Thyroid gland (tissue), 4 donors: Measurements from ENCODE around the gene TRIM14. TPM values are rescaled to one million over a fixed set of nuclear protein-coding genes. Genes with fewer than 3 reads are reported as not detected.

Source experiments
- DNase-seq, 2 donors: peaks; one replicate each; pipeline ENCODE4 v3.0.0-alpha.2; 2019
- H3K27ac ChIP-seq, 3 donors: fragments of 200-600 bp; sonication (generic); 1 replicate in 2 of 3; 2 replicates in 1 of 3; pipeline ENCODE4 v1.5.1; 2016 to 2019; ENCODE audit warnings: mild to moderate bottlenecking in 1 of 3, moderate library complexity in 1 of 3
- H3K27me3 ChIP-seq: fragments of 200-600 bp; sonication (generic); one replicate; pipeline ENCODE4 v1.5.1; 2019
- H3K36me3 ChIP-seq, 2 donors: fragments of 200-600 bp; sonication (generic); one replicate each; pipeline ENCODE4 v1.5.1; 2016 to 2019
- H3K4me1 ChIP-seq, 2 donors: fragments of 200-600 bp; sonication (generic); one replicate each; pipeline ENCODE4 v1.5.1; 2017 to 2019
- H3K4me3 ChIP-seq, 3 donors: fragments of 200-600 bp; sonication (generic); replicated peaks in 1 of 3; 1 replicate in 2 of 3; 2 replicates in 1 of 3; pipeline ENCODE4 v1.5.1; 2016; ENCODE audit warnings: mild to moderate bottlenecking in 1 of 3
- H3K9me3 ChIP-seq: fragments of 200-600 bp; sonication (generic); one replicate; pipeline ENCODE4 v1.5.1; 2017
- CTCF ChIP-seq, 6 experiments: fragments of 200-600 bp in 3 of 6; fragments of 450-650 bp in 3 of 6; sonication (generic) in 3 of 6; IDR thresholded peaks; one replicate each; pipeline ENCODE4 v1.5.1; 2016 to 2019; ENCODE audit warnings: antibody characterized with exemption in 6 of 6, mild to moderate bottlenecking in 2 of 6, inconsistent platforms in 1 of 6, moderate library complexity in 1 of 6
- POLR2A ChIP-seq, 2 donors: fragments of 450-650 bp; IDR thresholded peaks; one replicate each; pipeline ENCODE4 v1.6.1; 2017; ENCODE audit warnings: antibody characterized with exemption in 2 of 2, mild to moderate bottlenecking in 2 of 2, moderate library complexity in 1 of 2
- WGBS, 2 donors: methylation state at CpG; one replicate each; pipeline ENCODE4 v1.1.5; 2017; 5-methylcytosine and 5-hydroxymethylcytosine counted together
- intact Hi-C: fragments of 100-400 bp; cut with DNase I; formaldehyde crosslinking; loops from one replicate; pipeline ENCODE4 v1.15.1; 2023
- total RNA-seq, 4 donors: library from RNA; depleted of rRNA; stranded (reverse); fragments of >200 nt; gene quantifications; one replicate each; pipeline ENCODE4 v1.2.3, GENCODE V29; 2016

TRIM14 gene
- total RNA-seq, 4 donors from 2014 or later, result 3.9 to 8.1 (median 5.2) TPM

GRCh38 chr9:98047002-98047401 lies 72.0 kb downstream of the TRIM14 start:
- H3K27ac ChIP-seq, result no peak overlapping the region
- no peaks in the 10 kb centered on the region for H3K27me3 ChIP-seq
- peaks cover 0 to 7% of the 10 kb centered on the region in 2 donors for H3K4me1 ChIP-seq
- TF ChIP-seq POLR2A (IDR thresholded peaks at IDR 0.05) (no peak), CTCF (IDR thresholded peaks at IDR 0.05) (no peak)
- intact Hi-C loops, result no loop called here
- DNase-seq, result no peak
- H3K9me3 ChIP-seq, result no peaks in the 10 kb centered on the region
- H3K36me3 ChIP-seq, result no peaks in the 10 kb centered on the region
- 84 to 85% methylated on average over 5 of the region's 5 CpGs for WGBS, 2 donors
- no peak overlapping the region for H3K4me3 ChIP-seq

DNA sequence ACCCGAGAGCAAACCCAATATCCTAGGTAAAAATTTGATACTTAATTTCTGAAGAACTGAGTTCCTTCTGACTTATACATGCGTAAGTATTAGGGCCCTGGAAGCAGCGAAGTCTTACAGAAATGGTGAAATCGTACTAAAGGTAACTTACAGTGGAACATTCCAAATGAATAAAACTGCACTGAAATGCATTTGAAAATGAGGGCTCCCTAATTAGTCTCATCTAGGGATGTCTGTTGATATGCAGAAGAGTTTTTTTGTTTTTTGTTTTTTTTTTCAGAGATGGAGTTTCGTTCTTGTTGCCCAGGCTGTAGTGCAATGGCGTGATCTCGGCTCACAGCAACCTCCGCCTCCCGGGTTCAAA lies 72.9 kb downstream of the TRIM14 start:
- intact Hi-C loops, result no loop called here

DNA sequence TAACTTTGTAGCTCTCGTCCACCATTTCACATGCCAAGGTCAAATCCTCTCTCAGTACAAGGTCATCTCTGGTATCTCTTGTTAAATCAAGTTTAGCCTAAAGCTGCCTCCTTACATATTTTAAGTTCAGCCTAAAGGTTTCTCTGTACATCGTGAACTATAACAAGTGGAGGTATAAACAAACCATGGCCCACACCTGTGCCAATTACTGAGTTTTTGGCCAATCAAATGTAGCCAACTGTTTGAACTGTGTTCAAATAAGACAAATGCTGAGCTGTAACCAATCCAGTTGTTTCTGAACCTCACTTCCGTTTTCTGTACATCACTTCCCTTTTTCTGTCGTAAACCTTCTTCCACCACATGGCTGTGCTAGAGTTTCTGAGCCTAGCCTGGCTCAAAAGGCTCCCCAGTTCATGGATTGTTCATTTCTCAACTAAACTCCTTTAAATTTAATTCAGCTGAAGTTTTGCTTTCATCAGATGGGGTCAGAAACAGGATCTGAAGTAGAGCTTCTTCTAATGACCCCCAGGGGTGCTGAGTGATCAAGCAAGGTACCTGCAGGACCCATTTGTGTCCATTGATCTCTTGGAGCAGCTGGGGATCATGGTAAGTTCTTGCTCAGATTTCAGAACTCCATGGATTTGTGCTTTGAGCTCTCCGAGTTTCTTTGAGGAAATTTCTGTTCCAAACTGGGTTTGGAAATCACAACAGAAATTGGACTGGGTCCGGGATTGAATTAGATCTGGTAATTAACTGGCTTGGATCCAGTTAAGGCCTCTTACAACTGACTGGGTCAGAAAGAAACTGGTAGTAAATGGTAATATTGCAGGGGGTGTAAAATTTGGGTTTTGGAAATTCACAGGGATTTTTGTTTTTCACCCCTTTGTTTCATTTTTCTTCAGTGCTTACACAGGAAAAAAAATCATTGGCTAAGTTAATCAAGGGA lies 73.5 kb downstream of the TRIM14 start:
- H3K27ac ChIP-seq, result no peak overlapping the region
- no peak for TF ChIP-seq POLR2A (IDR thresholded peaks at IDR 0.05)
- no peak for TF ChIP-seq CTCF (IDR thresholded peaks at IDR 0.05)
- H3K36me3 ChIP-seq, result no peaks in the 10 kb centered on the region
- no peak overlapping the region for H3K4me3 ChIP-seq
- H3K9me3 ChIP-seq, result no peaks in the 10 kb centered on the region
- H3K4me1 ChIP-seq, result peaks cover 0 to 7% of the 10 kb centered on the region in 2 donors
- DNase-seq, result no peak
- intact Hi-C loops, result no loop called here
- 63 to 78% methylated on average over 6 of the region's 6 CpGs for WGBS, 2 donors
- no peaks in the 10 kb centered on the region for H3K27me3 ChIP-seq

More for the DNA sequence above, 72.9 kb downstream of the TRIM14 start:
- H3K27ac ChIP-seq, result no peak overlapping the region
- no peak for TF ChIP-seq POLR2A (IDR thresholded peaks at IDR 0.05)
- TF ChIP-seq CTCF (IDR thresholded peaks at IDR 0.05), result no peak
- H3K36me3 ChIP-seq, result no peaks in the 10 kb centered on the region
- DNase-seq, result no peak
- no peaks in the 10 kb centered on the region for H3K9me3 ChIP-seq
- peaks cover 0 to 7% of the 10 kb centered on the region in 2 donors for H3K4me1 ChIP-seq
- 95 to 97% methylated on average over 9 of the region's 9 CpGs for WGBS, 2 donors
- H3K4me3 ChIP-seq, result no peak overlapping the region
- H3K27me3 ChIP-seq, result no peaks in the 10 kb centered on the region

GRCh38 chr9:98043915-98044314 lies 75.1 kb downstream of the TRIM14 start:
- no peaks in the 10 kb centered on the region for H3K9me3 ChIP-seq
- intact Hi-C loops, result no loop called here
- DNase-seq, result no peak
- no peak overlapping the region for H3K4me3 ChIP-seq
- H3K4me1 ChIP-seq, result peaks cover 0 to 7% of the 10 kb centered on the region in 2 donors
- WGBS, 2 donors, result 79 to 90% methylated on average over 5 of the region's 5 CpGs
- H3K36me3 ChIP-seq, result no peaks in the 10 kb centered on the region
- no peak for TF ChIP-seq CTCF (IDR thresholded peaks at IDR 0.05)
- no peak for TF ChIP-seq POLR2A (IDR thresholded peaks at IDR 0.05)
- no peak overlapping the region for H3K27ac ChIP-seq
- no peaks in the 10 kb centered on the region for H3K27me3 ChIP-seq

GRCh38 chr9:98040212-98040611 lies 78.8 kb downstream of the TRIM14 start:
- Histone ChIP-seq H3K4me1 (peaks cover 0 to 15% of the 10 kb centered on the region in 2 donors), H3K4me3 (no peak overlapping the region), H3K9me3 (no peaks in the 10 kb centered on the region), H3K36me3 (no peaks in the 10 kb centered on the region), H3K27ac (no peak overlapping the region), H3K27me3 (no peaks in the 10 kb centered on the region)
- intact Hi-C loops, result no loop called here
- WGBS, 2 donors, result 97% methylated on average over 6 of the region's 6 CpGs
- DNase-seq, result no peak
- TF ChIP-seq POLR2A (IDR thresholded peaks at IDR 0.05), result no peak
- no peak for TF ChIP-seq CTCF (IDR thresholded peaks at IDR 0.05)
